ENCODE data around the gene BCL2L15. TPM values are rescaled to one million over a fixed set of nuclear protein-coding genes. Genes with fewer than 3 reads are reported as not detected.

BCL2L15 gene
- total RNA-seq, 2 experiments from 2014 or later = 1.1 to 2.9 TPM

GRCh38 chr1:113924473-113924872 lies 37.1 kb upstream of the BCL2L15 start:
- Mint-ChIP-seq H3K9me3 (no peaks in the 10 kb centered on the region), H3K36me3 (no peaks in the 10 kb centered on the region), H3K4me1 (peaks cover 12% of the 10 kb centered on the region), H3K27ac (no peak overlapping the region), H3K4me3 (no peak overlapping the region), H3K27me3 (peaks cover 9% of the 10 kb centered on the region)
- DNase-seq (no peak), ATAC-seq (ENCODE audit: low read depth) (no peak)
- POLR2A ChIA-PET = interaction anchor here (1.2 kb wide), 1 partner anchor 8 kb away, joined by 3 read pairs; no protein-coding TSS in a partner anchor

GRCh38 chr1:113922957-113923356 lies 35.6 kb upstream of the BCL2L15 start:
- H3K27me3 Mint-ChIP-seq = peaks cover 9% of the 10 kb centered on the region
- ATAC-seq (ENCODE audit: low read depth) = no peak
- H3K36me3 Mint-ChIP-seq = no peaks in the 10 kb centered on the region
- DNase-seq = no peak
- H3K9me3 Mint-ChIP-seq = no peaks in the 10 kb centered on the region
- H3K27ac Mint-ChIP-seq = no peak overlapping the region
- POLR2A ChIA-PET = no interaction called here
- H3K4me1 Mint-ChIP-seq = peaks cover 4% of the 10 kb centered on the region
- H3K4me3 Mint-ChIP-seq = no peak overlapping the region

- Mint-ChIP-seq H3K27ac (no peak overlapping the region), H3K4me3 (no peak overlapping the region), H3K36me3 (peaks cover 14% of the 10 kb centered on the region), H3K9me3 (no peaks in the 10 kb centered on the region), H3K4me1 (peaks cover 4% of the 10 kb centered on the region), H3K27me3 (peaks cover 5% of the 10 kb centered on the region)
- POLR2A ChIA-PET = interaction anchor here (1.6 kb wide), 1 partner anchor 11 kb away, joined by 7 read pairs; the partner anchor contains the start of gene HIPK1
- ATAC-seq (ENCODE audit: low read depth) (no peak), DNase-seq (no peak)
Measured at GRCh38 chr1:113918243-113918642, 30.9 kb upstream of the BCL2L15 start.

- Mint-ChIP-seq H3K4me3 (no peak overlapping the region), H3K36me3 (peaks cover 16% of the 10 kb centered on the region), H3K27me3 (peaks cover 3% of the 10 kb centered on the region), H3K4me1 (peaks cover 7% of the 10 kb centered on the region), H3K27ac (no peak overlapping the region), H3K9me3 (no peaks in the 10 kb centered on the region)
- POLR2A ChIA-PET = interaction anchor here (1.6 kb wide), 1 partner anchor 11 kb away, joined by 7 read pairs; the partner anchor contains the start of gene HIPK1
- no peak for ATAC-seq (ENCODE audit: low read depth)
- no peak for DNase-seq
Measured at GRCh38 chr1:113917400-113918082, 30.2 kb upstream of the BCL2L15 start.

- no peaks in the 10 kb centered on the region for H3K9me3 Mint-ChIP-seq
- POLR2A ChIA-PET = interaction anchor here (1.6 kb wide), 1 partner anchor 12 kb away, joined by 7 read pairs; the partner anchor contains the start of gene HIPK1
- H3K27ac Mint-ChIP-seq = no peak overlapping the region
- peaks cover 3% of the 10 kb centered on the region for H3K27me3 Mint-ChIP-seq
- ATAC-seq (ENCODE audit: low read depth) (no peak), DNase-seq (no peak)
- H3K36me3 Mint-ChIP-seq = peaks cover 16% of the 10 kb centered on the region
- peaks cover 7% of the 10 kb centered on the region for H3K4me1 Mint-ChIP-seq
- no peak overlapping the region for H3K4me3 Mint-ChIP-seq
Measured at GRCh38 chr1:113916974-113917373, 29.6 kb upstream of the BCL2L15 start.

- no peak for DNase-seq
- Mint-ChIP-seq H3K4me1 (peaks cover 14% of the 10 kb centered on the region), H3K27ac (no peak overlapping the region), H3K36me3 (peaks cover 16% of the 10 kb centered on the region), H3K27me3 (no peaks in the 10 kb centered on the region), H3K9me3 (no peaks in the 10 kb centered on the region), H3K4me3 (no peak overlapping the region)
- POLR2A ChIA-PET = interaction anchor here (1.6 kb wide), 1 partner anchor 16 kb away, joined by 5 read pairs; no protein-coding TSS in a partner anchor
- ATAC-seq (ENCODE audit: low read depth) = no peak
Measured at GRCh38 chr1:113913887-113914664, 26.7 kb upstream of the BCL2L15 start.

GRCh38 chr1:113913312-113913668 lies 25.9 kb upstream of the BCL2L15 start:
- Mint-ChIP-seq H3K4me1 (peaks cover 20% of the 10 kb centered on the region), H3K9me3 (no peaks in the 10 kb centered on the region), H3K27me3 (no peaks in the 10 kb centered on the region), H3K36me3 (peaks cover 19% of the 10 kb centered on the region), H3K27ac (no peak overlapping the region), H3K4me3 (no peak overlapping the region)
- ATAC-seq (ENCODE audit: low read depth) = no peak
- POLR2A ChIA-PET = interaction anchor here (1.6 kb wide), 1 partner anchor 17 kb away, joined by 5 read pairs; no protein-coding TSS in a partner anchor
- no peak for DNase-seq

GRCh38 chr1:113912594-113913311 lies 25.4 kb upstream of the BCL2L15 start:
- DNase-seq (no peak), ATAC-seq (ENCODE audit: low read depth) (no peak)
- no peak overlapping the region for H3K4me3 Mint-ChIP-seq
- H3K27ac Mint-ChIP-seq = no peak overlapping the region
- peaks cover 23% of the 10 kb centered on the region for H3K36me3 Mint-ChIP-seq
- POLR2A ChIA-PET = interaction anchor here (1.6 kb wide), 1 partner anchor 17 kb away, joined by 5 read pairs; no protein-coding TSS in a partner anchor
- H3K9me3 Mint-ChIP-seq = no peaks in the 10 kb centered on the region
- peaks cover 25% of the 10 kb centered on the region for H3K4me1 Mint-ChIP-seq
- H3K27me3 Mint-ChIP-seq = no peaks in the 10 kb centered on the region

GRCh38 chr1:113905435-113905861 lies 18.1 kb upstream of the BCL2L15 start:
- Mint-ChIP-seq H3K4me3 (peak overlapping the region; percentile 99), H3K27ac (peak overlapping the region; percentile 91), H3K27me3 (no peaks in the 10 kb centered on the region), H3K9me3 (no peaks in the 10 kb centered on the region), H3K36me3 (peaks cover 30% of the 10 kb centered on the region), H3K4me1 (peaks cover 53% of the 10 kb centered on the region)
- no peak for DNase-seq
- ATAC-seq (ENCODE audit: low read depth) = no peak
- POLR2A ChIA-PET = interaction anchor here (0.6 to 7.7 kb wide), 7 partner anchors 21 to 96 kb away, joined by 3 to 148 read pairs (median 5); partner anchors contain the start of genes HIPK1 and RSBN1

GRCh38 chr1:113904674-113905434 lies 17.5 kb upstream of the BCL2L15 start, which contains the start of the genes AP4B1 and DCLRE1B:
TSS of gene AP4B1 (minus strand) at chr1:113904799. CDS start at chr1:113904717, 82 bp downstream.
TSS of gene DCLRE1B (plus strand) at chr1:113905326. CDS start at chr1:113905587, 261 bp downstream.
- H3K4me1 Mint-ChIP-seq = peaks cover 48% of the 10 kb centered on the region
- peak; percentile 97 for DNase-seq
- ATAC-seq (ENCODE audit: low read depth) = peak; percentile 89
- peak within 1 kb of the TSS; percentile 99 for H3K4me3 Mint-ChIP-seq
- peaks cover 36% of the 10 kb centered on the region for H3K36me3 Mint-ChIP-seq
- H3K27ac Mint-ChIP-seq = peak within 1 kb of the TSS; percentile 91
- H3K27me3 Mint-ChIP-seq = no peaks in the 10 kb centered on the region
- H3K9me3 Mint-ChIP-seq = no peaks in the 10 kb centered on the region
- POLR2A ChIA-PET = interaction anchor here (0.7 to 7.7 kb wide), 16 partner anchors 22 to 832 kb away, joined by 3 to 148 read pairs (median 6); partner anchors contain the start of genes HIPK1, LRIG2 and RSBN1

- ATAC-seq (ENCODE audit: low read depth) = peak; percentile 36
- peak overlapping the region; percentile 91 for H3K27ac Mint-ChIP-seq
- peaks cover 41% of the 10 kb centered on the region for H3K36me3 Mint-ChIP-seq
- peaks cover 47% of the 10 kb centered on the region for H3K4me1 Mint-ChIP-seq
- no peaks in the 10 kb centered on the region for H3K27me3 Mint-ChIP-seq
- peak overlapping the region; percentile 99 for H3K4me3 Mint-ChIP-seq
- no peaks in the 10 kb centered on the region for H3K9me3 Mint-ChIP-seq
- POLR2A ChIA-PET = interaction anchor here (0.7 to 7.7 kb wide), 16 partner anchors 21 to 831 kb away, joined by 3 to 148 read pairs (median 6); partner anchors contain the start of genes HIPK1, LRIG2 and RSBN1
- no peak for DNase-seq
Measured at GRCh38 chr1:113904293-113904673, 16.9 kb upstream of the BCL2L15 start.
